BJ (cell line): ENCODE measurements around the gene SPAG5. TPM values are rescaled to one million over a fixed set of nuclear protein-coding genes. Genes with fewer than 3 reads are reported as not detected.

Experiments used
- CTCF ChIA-PET: fragments of 350-600 bp; formaldehyde crosslinking; extraction: SDS; loops from one replicate; lab custom pipeline; 2021; ENCODE audit warnings: antibody characterized with exemption, inconsistent platforms; lab: Yijun Ruan, JAX
- POLR2A ChIA-PET: fragments of 300-600 bp; sonication (Branson Sonifier 250); formaldehyde crosslinking; extraction: SDS; loops from one replicate; lab custom pipeline; 2021; ENCODE audit warnings: antibody characterized with exemption; lab: Charles Lee
- DNase-seq: peaks from one replicate; pipeline ENCODE4 v3.0.0-alpha.2; 2011; ENCODE audit warnings: low read depth
- H3K27me3 ChIP-seq: 2 replicates; pipeline ENCODE4 v1.6.0; 2011; ENCODE audit warnings: low read length; ENCODE audit not compliant: control insufficient read depth, insufficient read depth
- H3K36me3 ChIP-seq: 2 replicates; pipeline ENCODE4 v1.5.1; 2011; ENCODE audit warnings: low read length; ENCODE audit not compliant: control insufficient read depth, insufficient read depth
- H3K4me3 ChIP-seq: 2 replicates; pipeline ENCODE4 v1.5.1; 2011; ENCODE audit warnings: low read depth, mild to moderate bottlenecking, control low read depth, low read length
- polyA plus RNA-seq: library from polyadenylated mRNA; depleted of rRNA; stranded (reverse); fragments of >200 nt; gene quantifications from 2 replicates; pipeline ENCODE4 v1.2.3, GENCODE V29; 2011
- TF ChIP-seq, protein P1 (sequence below): IDR thresholded peaks from 2 replicates; pipeline ENCODE4 v1.5.1; 2011; ENCODE audit warnings: low read depth, mild to moderate bottlenecking, control low read depth, inconsistent platforms, low read length, moderate library complexity; ENCODE audit not compliant: insufficient read depth

SPAG5 gene
- polyA plus RNA-seq, 1 experiment, result 41.3 TPM

DNA sequence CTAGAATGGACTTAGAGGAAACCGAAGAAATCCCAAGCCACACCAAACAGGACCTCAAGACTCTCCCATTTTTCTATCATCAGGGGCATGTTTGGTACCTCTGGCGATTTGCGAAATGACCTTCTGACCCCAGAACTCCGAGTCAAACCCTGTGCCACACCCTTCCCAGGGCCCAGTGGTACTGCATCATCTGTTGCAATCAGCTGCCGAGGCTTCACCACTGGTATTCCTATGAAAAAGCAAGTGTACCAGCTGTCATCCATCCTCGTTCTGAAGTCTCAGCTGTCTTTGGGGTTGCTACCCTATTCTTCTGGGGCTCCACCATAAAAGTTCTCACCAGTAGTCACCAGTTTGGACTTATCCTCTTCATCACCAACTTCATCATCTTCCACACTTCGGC lies 17.5 kb upstream of the SPAG5 start:
- Histone ChIP-seq H3K4me3 (no peak overlapping the region), H3K36me3 (peaks cover 18% of the 10 kb centered on the region), H3K27me3 (no peaks in the 10 kb centered on the region)
- TF ChIP-seq, protein P1, sequence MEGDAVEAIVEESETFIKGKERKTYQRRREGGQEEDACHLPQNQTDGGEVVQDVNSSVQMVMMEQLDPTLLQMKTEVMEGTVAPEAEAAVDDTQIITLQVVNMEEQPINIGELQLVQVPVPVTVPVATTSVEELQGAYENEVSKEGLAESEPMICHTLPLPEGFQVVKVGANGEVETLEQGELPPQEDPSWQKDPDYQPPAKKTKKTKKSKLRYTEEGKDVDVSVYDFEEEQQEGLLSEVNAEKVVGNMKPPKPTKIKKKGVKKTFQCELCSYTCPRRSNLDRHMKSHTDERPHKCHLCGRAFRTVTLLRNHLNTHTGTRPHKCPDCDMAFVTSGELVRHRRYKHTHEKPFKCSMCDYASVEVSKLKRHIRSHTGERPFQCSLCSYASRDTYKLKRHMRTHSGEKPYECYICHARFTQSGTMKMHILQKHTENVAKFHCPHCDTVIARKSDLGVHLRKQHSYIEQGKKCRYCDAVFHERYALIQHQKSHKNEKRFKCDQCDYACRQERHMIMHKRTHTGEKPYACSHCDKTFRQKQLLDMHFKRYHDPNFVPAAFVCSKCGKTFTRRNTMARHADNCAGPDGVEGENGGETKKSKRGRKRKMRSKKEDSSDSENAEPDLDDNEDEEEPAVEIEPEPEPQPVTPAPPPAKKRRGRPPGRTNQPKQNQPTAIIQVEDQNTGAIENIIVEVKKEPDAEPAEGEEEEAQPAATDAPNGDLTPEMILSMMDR, result no peak
- CTCF ChIA-PET, result interaction anchor here (1.0 to 1.3 kb wide), 2 partner anchors 31 to 65 kb away, joined by 3 to 4 read pairs; no protein-coding TSS in a partner anchor
- no peak for DNase-seq
- POLR2A ChIA-PET, result no interaction called here

DNA sequence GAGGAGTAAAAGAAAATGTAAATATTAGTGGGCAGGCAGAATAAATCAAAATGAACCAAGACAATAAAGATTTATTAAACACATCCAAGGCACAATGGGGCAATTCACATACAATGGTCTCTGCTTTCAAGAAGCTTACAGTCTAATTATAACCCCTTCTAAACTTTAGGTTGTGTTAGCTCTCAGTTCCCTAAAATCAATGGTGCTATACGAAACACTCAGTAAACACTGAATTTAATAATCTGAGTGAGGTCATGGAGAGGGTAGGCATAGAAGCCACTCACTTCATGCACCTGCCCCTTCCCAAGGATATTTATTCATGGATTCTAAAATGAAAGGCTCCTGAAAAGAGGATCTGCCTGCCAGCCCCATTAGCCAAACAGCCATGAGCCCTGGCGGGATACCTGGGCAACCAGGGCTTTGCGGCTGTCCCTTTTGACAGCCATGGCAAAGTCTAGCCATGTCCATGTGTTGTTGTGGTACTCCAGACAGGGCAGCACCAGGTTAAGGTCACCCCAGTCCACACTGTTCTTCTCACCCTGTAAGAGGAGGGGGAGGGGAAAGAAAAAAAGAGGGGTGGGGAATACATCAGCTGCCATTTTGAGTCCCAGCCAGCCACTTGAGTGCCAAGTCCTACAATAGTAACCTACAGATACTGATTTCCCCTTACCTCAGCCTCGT lies 16.6 kb upstream of the SPAG5 start:
- H3K4me3 ChIP-seq, result no peak overlapping the region
- TF ChIP-seq, protein P1, result no peak
- ChIA-PET CTCF (interaction anchor here (0.8 to 1.0 kb wide), 2 partner anchors 11 to 27 kb away, joined by 3 read pairs; no protein-coding TSS in a partner anchor), POLR2A (interaction anchor here (0.5 kb wide), 1 partner anchor 534 kb away, joined by 3 read pairs; no protein-coding TSS in a partner anchor)
- H3K27me3 ChIP-seq, result no peaks in the 10 kb centered on the region
- H3K36me3 ChIP-seq, result peaks cover 16% of the 10 kb centered on the region
- no peak for DNase-seq

DNA sequence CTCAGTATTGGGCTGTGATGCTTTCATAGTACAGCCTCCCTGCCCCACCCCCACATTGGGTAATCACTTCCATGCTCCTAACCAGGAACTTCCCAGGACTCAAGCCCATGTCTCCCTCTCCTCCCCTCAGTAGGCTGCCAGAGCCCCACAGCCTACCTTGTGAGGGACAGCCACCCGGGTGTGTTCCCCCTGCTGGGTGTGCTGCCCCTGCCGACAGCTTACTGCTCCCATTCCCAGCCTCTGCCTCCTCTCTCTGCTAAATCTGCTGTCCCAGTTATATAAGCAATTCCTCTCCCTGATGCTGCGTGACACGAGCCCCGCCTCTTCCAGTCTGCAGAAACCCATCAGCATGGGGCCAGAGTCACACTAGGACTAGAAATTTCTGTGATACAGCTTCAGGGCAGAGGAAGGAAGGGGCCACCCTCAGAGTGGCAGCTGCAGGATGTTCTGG lies 15.1 kb upstream of the SPAG5 start, which contains the start of gene RSKR:
TSS of gene RSKR (minus strand) at position 255 of the 451 bp plus-strand sequence. CDS start at position 231, 24 bp downstream.
- TF ChIP-seq, protein P1, result no peak
- DNase-seq, result no peak

DNA sequence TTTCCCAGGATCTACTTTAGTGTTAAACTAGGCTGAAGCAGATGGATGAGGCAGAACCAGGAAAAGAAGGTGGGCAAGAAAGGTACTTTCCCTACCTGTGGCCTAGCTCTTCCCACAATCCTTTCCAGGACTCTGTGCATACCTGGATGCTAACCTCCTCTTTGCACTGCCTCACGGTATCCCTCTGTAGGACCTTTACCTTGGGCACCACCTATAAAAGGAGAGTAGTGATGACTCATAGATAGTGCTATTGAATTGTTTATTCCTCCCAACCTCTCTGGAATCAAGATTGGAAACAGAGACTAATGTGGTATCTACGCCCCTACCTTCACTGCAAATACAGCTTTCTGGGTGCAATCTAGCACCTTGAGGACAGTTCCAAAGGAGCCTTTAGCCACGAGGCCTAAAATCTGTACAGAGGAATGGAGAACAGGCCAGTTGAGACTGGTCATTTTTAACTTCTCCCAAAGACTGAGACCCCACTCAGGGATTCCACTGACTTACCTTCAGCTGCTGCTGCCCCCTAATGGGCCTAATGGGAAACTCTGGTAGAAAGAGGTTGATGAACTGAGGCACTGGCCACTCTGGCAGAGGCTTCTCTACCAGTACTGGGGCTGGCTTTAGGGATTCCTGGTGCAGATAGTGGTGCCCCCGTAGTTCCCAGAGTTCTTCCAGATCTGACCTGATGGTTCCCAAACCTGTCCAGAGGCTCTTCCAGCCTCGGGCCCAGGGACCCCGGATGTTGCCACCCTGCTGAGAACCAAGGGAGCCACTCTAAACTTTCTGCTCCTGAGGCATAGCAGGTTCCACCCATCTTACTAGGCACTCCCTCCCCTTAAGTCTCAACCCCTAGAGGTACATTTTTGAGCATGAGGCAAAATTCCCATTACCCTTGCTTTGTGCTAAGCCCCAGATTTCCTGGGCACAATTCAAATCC lies 14.4 kb upstream of the SPAG5 start:
- peaks cover 13% of the 10 kb centered on the region for H3K36me3 ChIP-seq

More for the DNA sequence above, 15.1 kb upstream of the SPAG5 start, which contains the start of gene RSKR:
- Histone ChIP-seq H3K36me3 (peaks cover 15% of the 10 kb centered on the region), H3K4me3 (no peak within 1 kb of the TSS), H3K27me3 (no peaks in the 10 kb centered on the region)
- CTCF ChIA-PET, result interaction anchor here (0.6 to 3.7 kb wide), 12 partner anchors 9 to 118 kb away, joined by 3 to 35 read pairs (median 8); partner anchors contain the start of genes BLTP2 and SPAG5
- POLR2A ChIA-PET, result no interaction called here

More for the DNA sequence above, 14.4 kb upstream of the SPAG5 start:
- H3K27me3 ChIP-seq, result no peaks in the 10 kb centered on the region
- CTCF ChIA-PET, result interaction anchor here (0.7 to 3.7 kb wide), 22 partner anchors 10 to 141 kb away, joined by 3 to 35 read pairs (median 6); partner anchors contain the start of genes ALDOC, BLTP2, PIGS and SPAG5
- no peak for DNase-seq
- no peak overlapping the region for H3K4me3 ChIP-seq
- TF ChIP-seq, protein P1, result peak; percentile 76
- POLR2A ChIA-PET, result interaction anchor here (0.6 kb wide), 1 partner anchor 573 kb away, joined by 3 read pairs; no protein-coding TSS in a partner anchor
